CD8-positive, alpha-beta memory T cell (primary cell): ENCODE data around the gene MAP3K4. TPM values are rescaled to one million over a fixed set of nuclear protein-coding genes. Genes with fewer than 3 reads are reported as not detected.

Source experiments
- CTCF ChIA-PET: fragments of 350-600 bp; sonication (Branson Sonifier 250); formaldehyde crosslinking; loops from one replicate; lab custom pipeline; 2021; ENCODE audit warnings: antibody characterized with exemption; lab: Charles Lee
- POLR2A ChIA-PET: fragments of 350-600 bp; sonication (Branson Sonifier 250); formaldehyde crosslinking; loops from one replicate; lab custom pipeline; 2021; ENCODE audit warnings: antibody characterized with exemption; lab: Charles Lee
- DNase-seq, 5 donors: peaks; one replicate each; pipeline versions ENCODE4 v3.0.0 to v3.0.0-alpha.2; 2020 to 2022; ENCODE audit warnings: mixed read lengths in 1 of 5
- H3K27ac ChIP-seq: one replicate; pipeline ENCODE4 v1.7.0; 2013; ENCODE audit warnings: low read depth, mild to moderate bottlenecking, low read length, moderate library complexity
- H3K27me3 ChIP-seq: 2 replicates; pipeline ENCODE4 v1.7.0; 2013; ENCODE audit warnings: low read length, mild to moderate bottlenecking; ENCODE audit not compliant: insufficient read depth, poor library complexity, severe bottlenecking
- H3K36me3 ChIP-seq: 2 replicates; pipeline ENCODE4 v1.7.0; 2013; ENCODE audit warnings: mild to moderate bottlenecking, low read length, moderate library complexity; ENCODE audit not compliant: insufficient read depth
- H3K4me1 ChIP-seq: 2 replicates; pipeline ENCODE4 v1.7.0; 2013; ENCODE audit warnings: mild to moderate bottlenecking, low read length, moderate library complexity; ENCODE audit not compliant: insufficient read depth
- H3K4me3 ChIP-seq: 2 replicates; pipeline ENCODE4 v1.7.0; 2013; ENCODE audit warnings: mild to moderate bottlenecking, low read length
- H3K9me3 ChIP-seq: 2 replicates; pipeline ENCODE4 v1.7.0; 2013; ENCODE audit warnings: mild to moderate bottlenecking, low read length
- H3K27ac Mint-ChIP-seq, 8 donors: one replicate each; pipeline ENCODE4 v1.8.0; 2020 to 2021; ENCODE audit warnings: mixed read lengths in 8 of 8, mild to moderate bottlenecking in 6 of 8, inconsistent platforms in 3 of 8, moderate library complexity in 3 of 8
- H3K27me3 Mint-ChIP-seq, 2 donors: one replicate each; pipeline ENCODE4 v1.8.0; 2020 to 2021; ENCODE audit warnings: mixed read lengths in 2 of 2, mild to moderate bottlenecking in 1 of 2, moderate library complexity in 1 of 2
- H3K36me3 Mint-ChIP-seq, 3 donors: one replicate each; pipeline ENCODE4 v1.8.0; 2020 to 2021; ENCODE audit warnings: mixed read lengths in 3 of 3, inconsistent platforms in 1 of 3, mild to moderate bottlenecking in 1 of 3
- H3K4me1 Mint-ChIP-seq, 3 donors: one replicate each; pipeline ENCODE4 v1.8.0; 2020 to 2021; ENCODE audit warnings: mixed read lengths in 3 of 3, inconsistent platforms in 1 of 3, mild to moderate bottlenecking in 1 of 3
- H3K4me3 Mint-ChIP-seq, 7 donors: one replicate each; pipeline ENCODE4 v1.8.0; 2020 to 2021; ENCODE audit warnings: mixed read lengths in 7 of 7, mild to moderate bottlenecking in 6 of 7, moderate library complexity in 4 of 7, inconsistent platforms in 2 of 7
- H3K9me3 Mint-ChIP-seq, 5 donors: one replicate each; pipeline ENCODE4 v1.8.0; 2020 to 2022; ENCODE audit warnings: mixed read lengths in 5 of 5, mild to moderate bottlenecking in 3 of 5, moderate library complexity in 2 of 5, inconsistent platforms in 1 of 5
- polyA plus RNA-seq: library from polyadenylated mRNA; unstranded; fragments of 300-500 nt; fragmentation: Illumina TruSeq; gene quantifications from one replicate; pipeline ENCODE4 v1.2.3, GENCODE V29; 2021
- total RNA-seq, 2 experiments: library from RNA; stranded (reverse); gene quantifications; one replicate each; pipeline ENCODE4 v1.2.3, GENCODE V29; 2021

Gene MAP3K4
- total and polyA plus RNA-seq, 3 experiments from 2014 or later: 13.0 to 46.2 (median 43.5) TPM

GRCh38 chr6:160990847-160991405 lies 643 bp upstream of the MAP3K4 start:
- H3K4me3 Mint-ChIP-seq: peak overlapping the region; percentile 86 to 98 (median 94)

GRCh38 chr6:160992061-160992979 lies 751 bp downstream of the MAP3K4 start:
- Histone ChIP-seq H3K27me3 (no peaks in the 10 kb centered on the region), H3K4me3 (peak overlapping the region; percentile 69), H3K4me1 (peaks cover 16% of the 10 kb centered on the region), H3K36me3 (no peaks in the 10 kb centered on the region), H3K9me3 (no peaks in the 10 kb centered on the region), H3K27ac (peak overlapping the region; percentile 71)
- ChIA-PET POLR2A (no interaction called here), CTCF (interaction anchor here (0.9 to 1.8 kb wide), 4 partner anchors 9 to 62 kb away, joined by 3 to 6 read pairs (median 4); no protein-coding TSS in a partner anchor)
- H3K4me1 Mint-ChIP-seq: peaks cover 41 to 59% (median 53%) of the 10 kb centered on the region in 3 donors
- peak overlapping the region; percentile 95 to 99 (median 97) for H3K27ac Mint-ChIP-seq
- H3K36me3 Mint-ChIP-seq: peaks cover 0 to 10% (median 0%) of the 10 kb centered on the region in 3 donors
- peaks cover 0 to 1% of the 10 kb centered on the region in 2 donors for H3K27me3 Mint-ChIP-seq
- peak overlapping the region; percentile 92 to 100 (median 98) for H3K4me3 Mint-ChIP-seq
- DNase-seq: peak; percentile 4 to 62 (median 33)
- H3K9me3 Mint-ChIP-seq: peaks cover 0 to 3% (median 0%) of the 10 kb centered on the region in 5 donors

More at GRCh38 chr6:160990847-160991405, 643 bp upstream of the MAP3K4 start:
- H3K36me3 Mint-ChIP-seq: peaks cover 0 to 10% (median 6%) of the 10 kb centered on the region in 3 donors
- Histone ChIP-seq H3K27ac (peak overlapping the region; percentile 71), H3K4me1 (peaks cover 13% of the 10 kb centered on the region), H3K4me3 (peak overlapping the region; percentile 69), H3K27me3 (no peaks in the 10 kb centered on the region), H3K9me3 (no peaks in the 10 kb centered on the region), H3K36me3 (no peaks in the 10 kb centered on the region)
- peaks cover 5 to 8% of the 10 kb centered on the region in 2 donors for H3K27me3 Mint-ChIP-seq
- ChIA-PET POLR2A (no interaction called here), CTCF (interaction anchor here (1.5 to 1.7 kb wide), 2 partner anchors 22 to 60 kb away, joined by 3 to 4 read pairs; no protein-coding TSS in a partner anchor)
- peak overlapping the region; percentile 78 to 97 (median 88) for H3K27ac Mint-ChIP-seq
- DNase-seq: no peak
- H3K9me3 Mint-ChIP-seq: peaks cover 0 to 3% (median 0%) of the 10 kb centered on the region in 5 donors
- peaks cover 28 to 45% (median 41%) of the 10 kb centered on the region in 3 donors for H3K4me1 Mint-ChIP-seq

GRCh38 chr6:160992980-160993314 lies 1.4 kb downstream of the MAP3K4 start:
- Histone ChIP-seq H3K27ac (peak overlapping the region; percentile 71), H3K36me3 (no peaks in the 10 kb centered on the region), H3K4me1 (peaks cover 16% of the 10 kb centered on the region), H3K27me3 (no peaks in the 10 kb centered on the region), H3K4me3 (peak overlapping the region; percentile 69), H3K9me3 (no peaks in the 10 kb centered on the region)
- Mint-ChIP-seq H3K9me3 (no peaks in the 10 kb centered on the region), H3K36me3 (peaks cover 0 to 13% (median 5%) of the 10 kb centered on the region in 3 donors), H3K27me3 (peaks cover 0 to 1% of the 10 kb centered on the region in 2 donors), H3K4me1 (peaks cover 45 to 65% (median 59%) of the 10 kb centered on the region in 3 donors), H3K4me3 (peak overlapping the region; percentile 92 to 100 (median 98)), H3K27ac (peak overlapping the region; percentile 95 to 99 (median 97))
- ChIA-PET CTCF (interaction anchor here (0.9 to 1.8 kb wide), 4 partner anchors 9 to 62 kb away, joined by 3 to 6 read pairs (median 4); no protein-coding TSS in a partner anchor), POLR2A (no interaction called here)
- no peak for DNase-seq

- POLR2A ChIA-PET: no interaction called here
- H3K27ac Mint-ChIP-seq: peak overlapping the region in 2 of 8 donors; percentile 58 to 63
These were observed 3.7 kb downstream of the MAP3K4 start for GRCh38 chr6:160995271-160995670.

GRCh38 chr6:160996131-160996601 lies 4.6 kb downstream of the MAP3K4 start:
- CTCF ChIA-PET: no interaction called here
- H3K4me1 ChIP-seq: peaks cover 16% of the 10 kb centered on the region
- no peak for DNase-seq
- no peaks in the 10 kb centered on the region for H3K27me3 ChIP-seq
- no peak overlapping the region for H3K4me3 ChIP-seq
- H3K27ac ChIP-seq: no peak overlapping the region
- H3K36me3 Mint-ChIP-seq: peaks cover 0 to 12% (median 5%) of the 10 kb centered on the region in 3 donors
- H3K9me3 Mint-ChIP-seq: no peaks in the 10 kb centered on the region
- H3K4me3 Mint-ChIP-seq: peak overlapping the region in 1 of 7 donors; percentile 23
- H3K36me3 ChIP-seq: no peaks in the 10 kb centered on the region
- POLR2A ChIA-PET: no interaction called here
- no peaks in the 10 kb centered on the region for H3K9me3 ChIP-seq
- H3K27ac Mint-ChIP-seq: peak overlapping the region in 6 of 8 donors; percentile 3 to 59 (median 31)
- H3K4me1 Mint-ChIP-seq: peaks cover 61 to 81% (median 77%) of the 10 kb centered on the region in 3 donors
- H3K27me3 Mint-ChIP-seq: no peaks in the 10 kb centered on the region

More at GRCh38 chr6:160995271-160995670, 3.7 kb downstream of the MAP3K4 start:
- CTCF ChIA-PET: no interaction called here
- Mint-ChIP-seq H3K4me3 (peak overlapping the region in 3 of 7 donors; percentile 16 to 32 (median 18)), H3K4me1 (peaks cover 61 to 84% (median 77%) of the 10 kb centered on the region in 3 donors), H3K36me3 (peaks cover 0 to 13% (median 5%) of the 10 kb centered on the region in 3 donors), H3K27me3 (no peaks in the 10 kb centered on the region), H3K9me3 (no peaks in the 10 kb centered on the region)
- Histone ChIP-seq H3K36me3 (no peaks in the 10 kb centered on the region), H3K27me3 (no peaks in the 10 kb centered on the region), H3K9me3 (no peaks in the 10 kb centered on the region), H3K4me3 (no peak overlapping the region), H3K4me1 (peaks cover 20% of the 10 kb centered on the region), H3K27ac (no peak overlapping the region)
- no peak for DNase-seq

GRCh38 chr6:160998217-160998616 lies 6.6 kb downstream of the MAP3K4 start:
- ChIA-PET CTCF (no interaction called here), POLR2A (no interaction called here)
- Histone ChIP-seq H3K4me3 (no peak overlapping the region), H3K36me3 (no peaks in the 10 kb centered on the region), H3K4me1 (peaks cover 11% of the 10 kb centered on the region), H3K27ac (no peak overlapping the region), H3K27me3 (no peaks in the 10 kb centered on the region), H3K9me3 (no peaks in the 10 kb centered on the region)
- Mint-ChIP-seq H3K36me3 (peaks cover 0 to 6% (median 5%) of the 10 kb centered on the region in 3 donors), H3K27ac (no peak overlapping the region), H3K27me3 (no peaks in the 10 kb centered on the region), H3K9me3 (no peaks in the 10 kb centered on the region), H3K4me1 (peaks cover 66 to 81% (median 80%) of the 10 kb centered on the region in 3 donors), H3K4me3 (no peak overlapping the region)
- no peak for DNase-seq

- peaks cover 8% of the 10 kb centered on the region for H3K4me1 ChIP-seq
These were observed 7.2 kb downstream of the MAP3K4 start for GRCh38 chr6:160998766-160999165.

More at GRCh38 chr6:160998766-160999165, 7.2 kb downstream of the MAP3K4 start:
- Histone ChIP-seq H3K36me3 (no peaks in the 10 kb centered on the region), H3K27ac (no peak overlapping the region), H3K9me3 (no peaks in the 10 kb centered on the region), H3K4me3 (no peak overlapping the region), H3K27me3 (no peaks in the 10 kb centered on the region)
- H3K4me1 Mint-ChIP-seq: peaks cover 63 to 79% (median 75%) of the 10 kb centered on the region in 3 donors
- peaks cover 0 to 6% (median 5%) of the 10 kb centered on the region in 3 donors for H3K36me3 Mint-ChIP-seq
- no peak for DNase-seq
- POLR2A ChIA-PET: no interaction called here
- H3K9me3 Mint-ChIP-seq: no peaks in the 10 kb centered on the region
- H3K4me3 Mint-ChIP-seq: no peak overlapping the region
- H3K27me3 Mint-ChIP-seq: no peaks in the 10 kb centered on the region
- no peak overlapping the region for H3K27ac Mint-ChIP-seq
- CTCF ChIA-PET: no interaction called here
